Measurements from ENCODE around the gene NFXL1.
"Not testable (repeated sequence)": the region's sequence is repeated elsewhere in the genome, so short reads cannot be mapped to it uniquely, and the experiment has no call there.

The NFXL1 gene

GRCh38 chr4:47936336-47936735 is 22.0 kb upstream of the NFXL1 start:
- TF ChIP-seq CTCF (conservative IDR thresholded peaks at IDR 0.05; ENCODE audit: control insufficient read depth, insufficient read depth, low read depth, low read length) = no peak
- no peak overlapping the region for H3K4me3 ChIP-seq (ENCODE audit: control insufficient read depth, low read depth, low read length)
- DNase-seq (ENCODE audit: low read depth) = no peak

- H3K4me3 ChIP-seq (ENCODE audit: control insufficient read depth, low read depth, low read length) = no peak overlapping the region
- peak; percentile 61 for TF ChIP-seq CTCF (conservative IDR thresholded peaks at IDR 0.05; ENCODE audit: control insufficient read depth, insufficient read depth, low read depth, low read length)
- peak; percentile 59 for DNase-seq (ENCODE audit: low read depth)
These were observed 19.5 kb upstream of the NFXL1 start for GRCh38 chr4:47933840-47934239.

GRCh38 chr4:47930971-47931804 is 16.8 kb upstream of the NFXL1 start:
- no peak for TF ChIP-seq CTCF (conservative IDR thresholded peaks at IDR 0.05; ENCODE audit: control insufficient read depth, insufficient read depth, low read depth, low read length)
- DNase-seq (ENCODE audit: low read depth) = peak; percentile 93
- H3K4me3 ChIP-seq (ENCODE audit: control insufficient read depth, low read depth, low read length) = no peak overlapping the region

GRCh38 chr4:47929682-47930201 is 15.4 kb upstream of the NFXL1 start:
- TF ChIP-seq CTCF (conservative IDR thresholded peaks at IDR 0.05; ENCODE audit: control insufficient read depth, insufficient read depth, low read depth, low read length) = no peak
- no peak overlapping the region for H3K4me3 ChIP-seq (ENCODE audit: control insufficient read depth, low read depth, low read length)
- no peak for DNase-seq (ENCODE audit: low read depth)

- peak; percentile 86 for TF ChIP-seq CTCF (conservative IDR thresholded peaks at IDR 0.05; ENCODE audit: control insufficient read depth, insufficient read depth, low read depth, low read length)
- DNase-seq (ENCODE audit: low read depth) = peak; percentile 57
- no peak overlapping the region for H3K4me3 ChIP-seq (ENCODE audit: control insufficient read depth, low read depth, low read length)
These were observed 12.4 kb upstream of the NFXL1 start for GRCh38 chr4:47926667-47927258.

GRCh38 chr4:47923261-47923608 is 8.9 kb upstream of the NFXL1 start:
- H3K4me3 ChIP-seq (ENCODE audit: control insufficient read depth, low read depth, low read length); DNase-seq (ENCODE audit: low read depth): not testable (repeated sequence)

GRCh38 chr4:47922436-47923260 is 8.3 kb upstream of the NFXL1 start:
- not testable (repeated sequence) for DNase-seq (ENCODE audit: low read depth); H3K4me3 ChIP-seq (ENCODE audit: control insufficient read depth, low read depth, low read length)

- H3K4me3 ChIP-seq (ENCODE audit: control insufficient read depth, low read depth, low read length); DNase-seq (ENCODE audit: low read depth): not testable (repeated sequence)
These were observed 2.8 kb upstream of the NFXL1 start for GRCh38 chr4:47917163-47917562.
